K562 (cell line): ENCODE data around the gene GANAB.

Source experiments
- BDP1 ChIP-seq: IDR thresholded peaks from 3 replicates; pipeline ENCODE4 v1.6.1; 2011; ENCODE audit not compliant: insufficient read length, insufficient read depth
- CHD2 ChIP-seq: IDR thresholded peaks from 2 replicates; pipeline ENCODE4 v1.6.1; 2011; ENCODE audit warnings: low read depth, low read length
- CTCF ChIP-seq, 3 experiments: IDR thresholded peaks in 2 of 3; conservative IDR thresholded peaks in 1 of 3; 2 replicates each; pipeline ENCODE4 v1.5.1; 2011 to 2012; ENCODE audit warnings: low read length in 3 of 3, mild to moderate bottlenecking in 3 of 3, control low read depth in 2 of 3, improper control_type of control experiment in 1 of 3, inconsistent platforms in 1 of 3, low read depth in 1 of 3, mixed read lengths in 1 of 3, moderate library complexity in 1 of 3; ENCODE audit not compliant: insufficient read depth in 2 of 3
- FOXA3 ChIP-seq, 2 experiments: fragments of 450-650 bp in 1 of 2; sonication (generic) in 1 of 2; formaldehyde crosslinking; IDR thresholded peaks in 1 of 2; conservative IDR thresholded peaks in 1 of 2; 2 replicates each; pipeline versions ENCODE4 v1.4.0 to v1.8.0; 2020 to 2022; ENCODE audit warnings: mild to moderate bottlenecking in 2 of 2, missing genetic modification reagents in 1 of 2
- GABPA ChIP-seq: fragments of 200-800 bp; sonication (Bioruptor generic); conservative IDR thresholded peaks from 2 replicates; pipeline ENCODE4 v1.6.1; 2016; ENCODE audit warnings: low read depth, missing genetic modification characterization, missing compliant biosample characterization
- HNRNPH1 ChIP-seq: fragments of 200-400 bp; formaldehyde crosslinking; optimal IDR thresholded peaks from 2 replicates; pipeline ENCODE3; 2017; ENCODE audit warnings: low read depth, mild to moderate bottlenecking, low read length, moderate library complexity
- KAT8 ChIP-seq: fragments of 450-650 bp; IDR thresholded peaks from 2 replicates; pipeline ENCODE4 v1.6.1; 2016; ENCODE audit warnings: low read depth, mild to moderate bottlenecking
- MTA2 ChIP-seq: fragments of 450-650 bp; IDR thresholded peaks from 2 replicates; pipeline ENCODE4 v1.6.1; 2016; ENCODE audit warnings: low read depth
- RAD51 ChIP-seq: fragments of 450-650 bp; IDR thresholded peaks from 2 replicates; pipeline ENCODE4 v1.7.1; 2016; ENCODE audit warnings: low read depth, mild to moderate bottlenecking, borderline replicate concordance
- SNAPC5 ChIP-seq: fragments of 250-450 bp; sonication (Bioruptor Pico); IDR thresholded peaks from 2 replicates; pipeline ENCODE4 v1.8.0; 2021; ENCODE audit warnings: moderate library complexity, mild to moderate bottlenecking, inconsistent platforms
- SREBF2 ChIP-seq: sonication (generic); formaldehyde crosslinking; IDR thresholded peaks from 2 replicates; pipeline ENCODE4 v1.4.0; 2020; ENCODE audit warnings: mild to moderate bottlenecking, missing genetic modification reagents
- ZNF253 ChIP-seq: fragments of 250-450 bp; sonication (Bioruptor Pico); conservative IDR thresholded peaks from 2 replicates; pipeline ENCODE4 v1.6.1; 2021; ENCODE audit warnings: mild to moderate bottlenecking
- TF ChIP-seq, protein P1 (sequence below): fragments of 250-450 bp; sonication (Bioruptor Pico); IDR thresholded peaks from 2 replicates; pipeline ENCODE4 v1.4.0; 2020; ENCODE audit warnings: mild to moderate bottlenecking

DNA sequence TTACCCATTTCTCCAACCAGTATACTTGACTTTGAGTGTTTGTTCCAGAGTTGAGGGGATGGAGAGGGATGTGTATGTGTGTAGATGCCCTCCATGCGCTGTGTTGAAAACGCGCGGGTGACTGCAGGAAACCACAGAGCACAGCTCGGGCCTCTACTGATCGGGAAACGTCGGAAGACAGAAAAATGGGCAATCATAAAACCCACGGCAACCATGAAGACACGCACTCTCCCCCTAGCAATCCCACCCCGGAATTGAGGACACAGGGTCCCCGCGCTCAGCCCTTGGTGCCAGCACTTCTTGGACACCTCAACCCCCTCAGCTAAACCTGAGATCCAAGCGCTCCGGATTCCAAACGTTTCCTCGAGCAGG is 24.8 kb upstream of the GANAB start:
- TF ChIP-seq, protein P1, sequence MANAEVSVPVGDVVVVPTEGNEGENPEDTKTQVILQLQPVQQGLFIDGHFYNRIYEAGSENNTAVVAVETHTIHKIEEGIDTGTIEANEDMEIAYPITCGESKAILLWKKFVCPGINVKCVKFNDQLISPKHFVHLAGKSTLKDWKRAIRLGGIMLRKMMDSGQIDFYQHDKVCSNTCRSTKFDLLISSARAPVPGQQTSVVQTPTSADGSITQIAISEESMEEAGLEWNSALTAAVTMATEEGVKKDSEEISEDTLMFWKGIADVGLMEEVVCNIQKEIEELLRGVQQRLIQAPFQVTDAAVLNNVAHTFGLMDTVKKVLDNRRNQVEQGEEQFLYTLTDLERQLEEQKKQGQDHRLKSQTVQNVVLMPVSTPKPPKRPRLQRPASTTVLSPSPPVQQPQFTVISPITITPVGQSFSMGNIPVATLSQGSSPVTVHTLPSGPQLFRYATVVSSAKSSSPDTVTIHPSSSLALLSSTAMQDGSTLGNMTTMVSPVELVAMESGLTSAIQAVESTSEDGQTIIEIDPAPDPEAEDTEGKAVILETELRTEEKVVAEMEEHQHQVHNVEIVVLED (CRISPR knock-in tag): no peak
- TF ChIP-seq CTCF (IDR thresholded peaks at IDR 0.05 in 2 of 3, conservative IDR thresholded peaks at IDR 0.05 in 1 of 3; ENCODE audit: insufficient read depth in 2 of 3, low read depth in 1 of 3, low read length in 3 of 3): no peak
- TF ChIP-seq HNRNPH1: no peak
- no peak for TF ChIP-seq SREBF2 (CRISPR knock-in tag)
- no peak for TF ChIP-seq MTA2
- TF ChIP-seq BDP1: no peak
- TF ChIP-seq ZNF253: no peak
- TF ChIP-seq CHD2: no peak
- TF ChIP-seq SNAPC5: no peak
- no peak for TF ChIP-seq GABPA (tag)
- TF ChIP-seq RAD51: no peak
- TF ChIP-seq FOXA3 (CRISPR knock-in tag; conservative IDR thresholded peaks at IDR 0.05 in 1 of 2, IDR thresholded peaks at IDR 0.05 in 1 of 2): no peak
- TF ChIP-seq KAT8: no peak
